Activated CD8-positive, alpha-beta memory T cell treated with anti-CD3 and anti-CD28 coated beads, Interleukin-2, amount 50 U/mL, for 1 hour (primary cell): ENCODE measurements around the gene ASB4.

Source experiments
- DNase-seq: peaks from one replicate; pipeline ENCODE4 v3.0.0-alpha.2; 2020; ENCODE audit errors: extremely low read depth

ASB4 gene

DNA sequence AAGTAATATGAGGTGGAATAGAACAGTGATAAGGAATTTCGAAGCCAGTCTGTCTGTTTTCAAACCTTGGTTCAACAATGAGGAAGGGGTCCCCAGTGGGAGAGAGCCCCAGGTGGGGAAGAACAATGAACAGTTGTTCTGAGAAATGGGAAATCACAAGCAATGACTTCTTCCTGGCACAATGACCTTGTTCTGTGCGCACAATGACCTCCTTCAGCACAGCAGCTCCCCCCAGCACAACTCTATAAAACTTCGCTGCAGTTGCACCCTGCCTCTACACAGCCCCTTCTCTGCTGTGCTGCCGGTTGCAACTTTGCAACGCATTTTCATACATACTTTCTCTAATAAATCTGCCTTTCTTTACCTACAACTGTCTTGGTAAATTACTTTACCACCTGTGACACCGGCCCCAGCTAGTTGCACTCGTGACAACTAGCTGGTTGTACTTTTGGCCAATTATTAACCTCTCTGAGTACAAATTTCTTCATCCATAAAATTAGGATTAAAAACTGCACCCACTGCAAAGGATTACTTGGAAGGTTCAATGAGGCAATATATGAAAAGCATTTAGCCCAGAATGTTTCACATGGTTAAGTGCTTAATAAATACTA, 40.5 kb downstream of the ASB4 start:
- DNase-seq = no peak

GRCh38 chr7:95527033-95527775, 41.5 kb downstream of the ASB4 start:
- DNase-seq = no peak

- DNase-seq = no peak
Observed at GRCh38 chr7:95527776-95528250, 42.1 kb downstream of the ASB4 start.

GRCh38 chr7:95529701-95530100, 44.0 kb downstream of the ASB4 start:
- DNase-seq = no peak

DNA sequence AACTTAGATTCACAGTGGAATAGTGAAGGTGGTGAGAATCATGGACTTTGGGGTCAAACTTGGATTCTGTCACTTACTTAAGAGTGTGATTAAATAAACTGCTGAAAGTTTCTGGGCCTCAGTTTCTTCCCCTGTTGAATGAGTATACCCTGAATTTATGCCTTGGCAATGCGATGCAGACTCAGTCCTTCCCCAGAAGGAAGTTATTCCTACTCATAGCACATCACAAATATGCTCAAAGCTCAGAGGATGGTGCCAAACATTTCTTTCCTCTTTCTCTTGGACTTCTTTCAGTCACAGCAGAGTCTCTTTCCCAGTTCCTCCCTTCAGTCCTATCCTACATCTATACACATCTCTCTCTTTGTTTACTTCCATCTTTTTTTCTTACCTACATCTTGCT, 45.1 kb downstream of the ASB4 start:
- DNase-seq = no peak

- DNase-seq = no peak
Observed at GRCh38 chr7:95531605-95532219, 46.0 kb downstream of the ASB4 start.

DNA sequence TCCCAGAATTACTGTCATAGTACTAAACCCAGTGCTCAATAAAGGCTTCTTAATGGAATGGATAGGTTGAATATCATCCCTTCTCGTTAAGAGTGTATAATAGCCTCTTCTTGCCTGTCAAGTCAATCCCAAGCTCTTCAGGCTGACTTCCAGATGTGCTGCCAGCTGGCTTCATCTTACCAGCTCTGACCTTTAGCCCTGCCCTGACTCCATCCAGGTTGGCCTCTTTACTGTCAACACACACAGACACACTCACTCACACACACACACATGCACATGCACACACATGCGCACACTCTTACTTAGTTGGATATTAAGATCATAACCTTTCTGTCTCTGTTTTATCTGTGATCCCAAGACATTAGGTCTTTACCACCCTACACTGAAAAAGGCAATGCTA, 49.1 kb downstream of the ASB4 start:
- DNase-seq = no peak

DNA sequence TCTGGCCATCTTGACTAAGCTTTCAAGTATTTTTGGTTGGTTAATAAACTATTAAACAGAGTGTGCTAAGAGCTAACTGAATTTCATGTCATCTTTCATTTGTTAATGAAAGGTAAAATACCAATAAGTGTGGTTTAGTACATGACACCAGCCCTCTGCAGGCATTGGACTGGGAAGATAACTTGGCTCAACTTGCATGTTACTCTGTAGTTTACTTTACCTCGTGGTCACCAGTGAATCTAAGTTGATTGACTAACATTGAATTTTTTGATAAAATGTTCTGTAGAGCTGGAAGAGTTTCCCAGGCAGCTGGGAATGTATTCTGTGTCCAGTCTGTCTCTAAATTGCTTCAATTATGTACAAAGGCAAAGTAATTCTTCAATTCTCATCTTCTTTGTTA, 49.9 kb downstream of the ASB4 start:
- DNase-seq = no peak

DNA sequence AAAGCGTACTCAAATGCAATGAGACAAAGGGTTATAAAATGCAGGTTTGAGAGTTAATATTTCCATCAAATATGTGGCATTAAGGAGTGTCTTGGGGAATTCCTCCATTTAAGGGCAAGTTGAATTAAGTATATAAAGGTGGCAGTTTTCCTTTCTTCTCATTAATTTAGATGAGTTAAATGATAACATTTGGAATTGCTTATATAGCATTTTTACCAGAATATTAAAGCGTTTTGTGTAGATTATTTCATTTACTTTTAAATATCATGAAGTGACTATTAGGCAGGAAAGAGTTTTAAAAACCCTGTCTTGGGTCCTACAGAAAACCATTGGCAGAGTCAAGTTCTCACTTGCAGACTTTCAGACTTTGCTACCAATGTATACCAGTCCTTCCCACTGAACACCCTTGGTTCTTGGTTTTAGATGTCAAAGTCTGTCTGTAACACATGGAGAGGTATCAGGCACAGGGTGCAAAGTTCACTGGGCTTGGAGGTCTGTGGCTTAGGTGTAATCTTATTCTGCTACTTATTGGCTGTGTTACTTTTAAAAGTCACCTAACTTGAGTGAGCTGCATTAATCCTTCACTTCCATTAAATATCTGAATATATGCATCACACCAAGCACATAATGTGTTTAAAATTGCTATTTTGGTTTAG, 51.0 kb downstream of the ASB4 start:
- DNase-seq = no peak

DNA sequence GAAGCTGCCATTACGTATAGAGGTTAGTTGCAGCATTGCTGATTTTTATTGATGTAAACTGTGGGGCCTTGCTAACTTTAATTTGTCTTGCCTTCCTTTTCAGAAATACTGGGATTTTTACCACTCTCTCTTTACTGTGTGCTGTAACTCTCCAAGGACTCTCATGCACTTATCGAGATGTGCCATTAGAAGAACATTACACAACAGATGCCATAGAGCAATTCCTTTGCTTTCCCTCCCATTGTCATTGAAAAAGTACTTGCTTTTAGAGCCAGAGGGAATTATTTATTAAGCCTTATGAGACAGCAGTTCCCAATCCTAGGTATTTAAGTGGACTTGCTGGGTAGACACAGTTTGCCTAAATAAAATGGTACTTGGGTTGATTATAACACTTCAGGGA, 51.7 kb downstream of the ASB4 start:
- no peak for DNase-seq

DNA sequence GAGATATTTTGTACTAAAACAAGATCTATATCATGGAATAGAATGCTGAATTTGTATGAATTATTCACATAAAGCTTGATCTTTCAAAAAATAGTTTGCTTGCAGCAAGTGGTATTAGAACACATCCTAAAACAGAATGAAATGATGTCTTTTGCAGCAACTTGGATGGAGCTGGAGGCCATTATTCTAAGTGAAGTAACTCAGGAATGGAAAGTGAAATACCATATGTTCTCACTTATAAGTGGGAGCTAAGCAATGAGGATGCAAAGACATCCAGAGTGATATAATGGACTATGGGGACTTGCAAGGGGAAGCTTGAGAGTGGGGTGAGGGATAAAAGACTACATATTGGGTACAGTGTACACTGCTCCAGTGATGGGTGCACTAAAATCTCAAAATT, 53.7 kb downstream of the ASB4 start:
- DNase-seq = no peak

- DNase-seq = no peak
Observed at GRCh38 chr7:95540366-95540765, 54.6 kb downstream of the ASB4 start.

GRCh38 chr7:95543312-95543711, 57.6 kb downstream of the ASB4 start:
- DNase-seq = no peak

DNA sequence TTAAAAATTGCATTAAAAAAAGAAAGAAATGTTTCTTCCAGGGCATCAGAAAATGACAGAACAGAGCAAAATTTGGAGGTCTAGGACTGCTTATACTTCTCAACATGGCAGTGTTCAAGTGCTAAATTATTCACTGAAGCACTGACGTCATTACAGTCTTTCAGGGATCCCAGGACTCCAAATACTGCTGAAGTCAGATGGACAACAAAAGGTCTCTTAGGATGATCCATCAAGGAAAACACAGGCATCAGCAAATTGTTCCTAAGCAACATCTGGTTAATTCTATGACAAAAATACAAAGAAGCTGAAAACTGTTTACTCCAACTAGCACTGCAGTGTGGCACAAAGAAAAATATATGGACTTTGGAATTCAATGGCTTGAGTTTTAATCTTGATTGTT, 58.4 kb downstream of the ASB4 start:
- DNase-seq = no peak

- DNase-seq = no peak
Observed at GRCh38 chr7:95545007-95545615, 59.4 kb downstream of the ASB4 start.

DNA sequence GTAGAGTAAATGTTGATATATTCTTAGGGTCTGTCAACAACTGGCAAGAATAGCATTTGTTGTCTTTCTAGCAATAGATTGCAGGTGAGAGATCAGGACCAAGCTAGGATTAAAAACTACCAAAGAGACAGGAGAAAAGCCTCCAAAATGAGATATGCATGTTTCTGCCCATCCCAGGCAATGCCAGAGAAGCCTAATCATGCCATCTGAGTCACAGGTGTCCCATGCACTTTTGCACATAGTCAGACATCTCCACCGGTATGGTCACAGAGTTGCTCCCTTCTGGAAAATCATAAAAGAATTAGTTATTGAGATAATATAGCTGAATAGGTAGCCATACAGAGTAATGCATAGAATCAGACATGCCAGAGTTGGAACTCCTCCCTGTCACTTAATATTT, 59.9 kb downstream of the ASB4 start:
- DNase-seq = no peak

- DNase-seq = no peak
Observed at GRCh38 chr7:95546647-95547046, 60.9 kb downstream of the ASB4 start.

- no peak for DNase-seq
Observed at GRCh38 chr7:95547361-95548348, 61.9 kb downstream of the ASB4 start.

DNA sequence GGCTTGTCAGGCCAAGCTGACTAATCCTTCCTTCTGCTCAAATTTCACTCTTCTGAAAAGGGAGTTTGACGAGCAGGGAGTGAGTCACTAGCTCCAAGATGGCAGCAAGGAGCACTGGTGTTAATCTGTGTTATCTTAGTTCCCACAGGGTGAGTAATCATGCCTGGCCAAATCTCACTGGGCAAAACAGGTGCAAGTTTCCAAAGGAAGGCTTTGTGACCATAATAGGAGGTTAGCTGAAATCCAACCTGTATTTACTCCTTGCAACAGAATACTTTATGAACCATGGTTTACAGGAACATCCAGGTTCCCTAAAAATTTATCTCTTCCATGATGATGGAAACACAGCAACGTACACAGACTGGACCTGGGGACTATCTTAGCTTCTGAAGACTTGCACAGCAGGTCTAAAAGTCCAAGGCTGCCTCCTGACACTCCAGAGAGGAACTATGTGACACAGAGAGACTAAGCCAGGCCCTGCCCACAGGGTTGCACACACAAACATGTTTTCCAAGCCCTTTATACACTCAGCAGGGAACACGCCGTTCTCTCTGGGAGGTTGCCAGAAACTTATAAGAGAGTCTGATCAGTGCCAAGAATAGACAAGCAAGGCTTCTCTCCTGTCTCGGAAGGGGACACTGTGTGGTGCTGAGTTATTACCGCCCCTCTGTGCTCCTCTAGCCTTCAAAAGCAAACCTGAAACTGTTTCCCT, 64.2 kb downstream of the ASB4 start:
- DNase-seq = no peak

DNA sequence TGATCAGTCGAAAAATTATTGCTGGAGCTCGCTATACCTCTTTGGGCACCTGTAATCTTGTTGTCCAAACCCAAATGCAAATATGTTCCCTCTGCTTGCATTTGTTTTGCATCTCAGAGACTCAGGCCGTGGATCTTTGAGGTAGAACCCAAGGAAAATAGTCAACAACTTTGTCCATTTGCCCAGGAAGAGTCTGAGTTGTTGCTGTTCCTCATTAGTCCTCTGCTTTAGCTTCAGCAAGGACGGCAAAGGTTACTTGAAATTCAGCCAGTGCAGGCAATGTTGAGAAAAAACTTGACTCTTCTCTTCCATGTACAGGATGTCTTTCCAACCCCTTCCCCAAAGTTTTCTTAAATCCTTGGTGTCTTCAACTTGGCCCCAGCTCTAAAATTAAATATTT, 64.8 kb downstream of the ASB4 start:
- DNase-seq = no peak
